ENCODE measurements around the gene SYNRG. TPM values are rescaled to one million over a fixed set of nuclear protein-coding genes. Genes with fewer than 3 reads are reported as not detected.

Gene SYNRG
- total and polyA plus RNA-seq, 2 of the 13 experiments (the other 11 are each of a cell fraction or from before 2014, with no cell fraction given), result 7.3 to 8.7 TPM

DNA sequence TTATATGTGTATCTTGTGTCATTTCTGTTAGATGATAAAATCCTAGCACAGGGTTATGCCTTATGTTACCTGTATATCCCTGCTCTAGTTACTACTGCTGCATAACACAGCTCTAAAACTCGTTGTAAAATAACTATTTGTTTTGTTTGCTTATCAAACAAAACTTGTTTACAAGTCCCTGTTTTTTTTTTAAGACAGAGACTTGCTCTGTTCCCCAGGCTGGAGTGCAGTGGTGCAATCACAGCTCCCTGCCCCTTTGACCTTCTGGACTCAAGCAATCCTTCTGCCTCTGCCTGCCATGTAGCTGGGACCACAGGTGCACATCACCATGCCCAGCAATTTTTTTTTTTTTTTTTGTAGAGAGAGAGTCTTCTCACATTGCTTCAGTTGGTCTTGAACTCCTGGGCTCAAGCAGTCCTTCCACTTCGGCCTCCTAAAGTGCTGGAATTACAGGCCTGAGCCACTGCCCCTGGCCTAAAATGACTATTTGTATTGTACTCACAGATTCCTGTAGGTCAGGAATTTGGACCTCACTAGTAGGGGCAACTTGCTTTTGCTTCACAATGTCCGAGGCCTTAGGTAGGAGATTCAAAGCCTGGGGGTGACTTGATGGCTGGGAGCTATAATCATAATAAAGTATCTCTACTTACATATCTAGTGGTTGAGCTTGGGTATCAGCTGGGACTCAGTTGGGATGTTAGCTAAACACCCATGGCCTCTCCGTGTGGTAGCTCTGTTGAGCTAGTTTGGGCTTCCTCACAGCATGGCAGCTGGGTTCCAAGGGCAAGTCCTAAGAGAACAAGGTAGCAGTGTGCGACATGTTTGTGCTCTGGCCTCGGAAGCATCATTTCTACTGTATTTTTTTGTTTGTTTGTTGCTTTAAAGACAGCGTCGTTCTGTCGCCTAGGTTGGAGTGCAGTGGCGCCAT lies 106.9 kb downstream of the SYNRG start (continued):
- TF ChIP-seq, protein P1, sequence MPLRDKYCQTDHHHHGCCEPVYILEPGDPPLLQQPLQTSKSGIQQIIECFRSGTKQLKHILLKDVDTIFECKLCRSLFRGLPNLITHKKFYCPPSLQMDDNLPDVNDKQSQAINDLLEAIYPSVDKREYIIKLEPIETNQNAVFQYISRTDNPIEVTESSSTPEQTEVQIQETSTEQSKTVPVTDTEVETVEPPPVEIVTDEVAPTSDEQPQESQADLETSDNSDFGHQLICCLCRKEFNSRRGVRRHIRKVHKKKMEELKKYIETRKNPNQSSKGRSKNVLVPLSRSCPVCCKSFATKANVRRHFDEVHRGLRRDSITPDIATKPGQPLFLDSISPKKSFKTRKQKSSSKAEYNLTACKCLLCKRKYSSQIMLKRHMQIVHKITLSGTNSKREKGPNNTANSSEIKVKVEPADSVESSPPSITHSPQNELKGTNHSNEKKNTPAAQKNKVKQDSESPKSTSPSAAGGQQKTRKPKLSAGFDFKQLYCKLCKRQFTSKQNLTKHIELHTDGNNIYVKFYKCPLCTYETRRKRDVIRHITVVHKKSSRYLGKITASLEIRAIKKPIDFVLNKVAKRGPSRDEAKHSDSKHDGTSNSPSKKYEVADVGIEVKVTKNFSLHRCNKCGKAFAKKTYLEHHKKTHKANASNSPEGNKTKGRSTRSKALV (CRISPR knock-in tag; IDR thresholded peaks at IDR 0.05), result peak; percentile 36; the same call in 1 of the 2 replicates
- TF ChIP-seq POLR2A (IDR thresholded peaks at IDR 0.05; ENCODE audit: insufficient read depth in 1 of 2, low read depth in 2 of 2, low read length in 2 of 2) (0 out of 4 replicates have a peak, but pooled peaks of 1 of the 2 experiments have one; percentile 16), SAP130 (CRISPR knock-in tag; IDR thresholded peaks at IDR 0.05; ENCODE audit: low read depth) (peak; percentile 67), SOX13 (IDR thresholded peaks at IDR 0.05) (peak; percentile 60; the same call in 1 of the 2 replicates), SOX13 (CRISPR knock-in tag; conservative IDR thresholded peaks at IDR 0.05 in 1 of 2, IDR thresholded peaks at IDR 0.05 in 1 of 2) (peak in 1 of 2 experiments; percentile 73; a peak in 2 of 4 replicates), RXRB (CRISPR knock-in tag; IDR thresholded peaks at IDR 0.05; ENCODE audit: borderline replicate concordance) (peak; percentile 65; the same call in 1 of the 2 replicates), PLRG1 (conservative IDR thresholded peaks at IDR 0.05) (no peak), FOSL1 (CRISPR knock-in tag; IDR thresholded peaks at IDR 0.05; ENCODE audit: borderline replicate concordance) (no peak), SKI (IDR thresholded peaks at IDR 0.05; ENCODE audit: partially characterized antibody) (peak; percentile 62), ZNF251 (CRISPR knock-in tag; IDR thresholded peaks at IDR 0.05) (no peak), CHD4 (IDR thresholded peaks at IDR 0.05; ENCODE audit: borderline replicate concordance, low read length) (peak; percentile 66; the same call in 1 of the 2 replicates), SOX5 (CRISPR knock-in tag; IDR thresholded peaks at IDR 0.05; ENCODE audit: borderline replicate concordance) (peak; percentile 79)
- TF ChIP-seq, protein P2, sequence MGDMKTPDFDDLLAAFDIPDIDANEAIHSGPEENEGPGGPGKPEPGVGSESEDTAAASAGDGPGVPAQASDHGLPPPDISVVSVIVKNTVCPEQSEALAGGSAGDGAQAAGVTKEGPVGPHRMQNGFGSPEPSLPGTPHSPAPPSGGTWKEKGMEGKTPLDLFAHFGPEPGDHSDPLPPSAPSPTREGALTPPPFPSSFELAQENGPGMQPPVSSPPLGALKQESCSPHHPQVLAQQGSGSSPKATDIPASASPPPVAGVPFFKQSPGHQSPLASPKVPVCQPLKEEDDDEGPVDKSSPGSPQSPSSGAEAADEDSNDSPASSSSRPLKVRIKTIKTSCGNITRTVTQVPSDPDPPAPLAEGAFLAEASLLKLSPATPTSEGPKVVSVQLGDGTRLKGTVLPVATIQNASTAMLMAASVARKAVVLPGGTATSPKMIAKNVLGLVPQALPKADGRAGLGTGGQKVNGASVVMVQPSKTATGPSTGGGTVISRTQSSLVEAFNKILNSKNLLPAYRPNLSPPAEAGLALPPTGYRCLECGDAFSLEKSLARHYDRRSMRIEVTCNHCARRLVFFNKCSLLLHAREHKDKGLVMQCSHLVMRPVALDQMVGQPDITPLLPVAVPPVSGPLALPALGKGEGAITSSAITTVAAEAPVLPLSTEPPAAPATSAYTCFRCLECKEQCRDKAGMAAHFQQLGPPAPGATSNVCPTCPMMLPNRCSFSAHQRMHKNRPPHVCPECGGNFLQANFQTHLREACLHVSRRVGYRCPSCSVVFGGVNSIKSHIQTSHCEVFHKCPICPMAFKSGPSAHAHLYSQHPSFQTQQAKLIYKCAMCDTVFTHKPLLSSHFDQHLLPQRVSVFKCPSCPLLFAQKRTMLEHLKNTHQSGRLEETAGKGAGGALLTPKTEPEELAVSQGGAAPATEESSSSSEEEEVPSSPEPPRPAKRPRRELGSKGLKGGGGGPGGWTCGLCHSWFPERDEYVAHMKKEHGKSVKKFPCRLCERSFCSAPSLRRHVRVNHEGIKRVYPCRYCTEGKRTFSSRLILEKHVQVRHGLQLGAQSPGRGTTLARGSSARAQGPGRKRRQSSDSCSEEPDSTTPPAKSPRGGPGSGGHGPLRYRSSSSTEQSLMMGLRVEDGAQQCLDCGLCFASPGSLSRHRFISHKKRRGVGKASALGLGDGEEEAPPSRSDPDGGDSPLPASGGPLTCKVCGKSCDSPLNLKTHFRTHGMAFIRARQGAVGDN (CRISPR knock-in tag; IDR thresholded peaks at IDR 0.05), result peak; percentile 11; the same call in 1 of the 2 replicates
- TF ChIP-seq, protein P3, sequence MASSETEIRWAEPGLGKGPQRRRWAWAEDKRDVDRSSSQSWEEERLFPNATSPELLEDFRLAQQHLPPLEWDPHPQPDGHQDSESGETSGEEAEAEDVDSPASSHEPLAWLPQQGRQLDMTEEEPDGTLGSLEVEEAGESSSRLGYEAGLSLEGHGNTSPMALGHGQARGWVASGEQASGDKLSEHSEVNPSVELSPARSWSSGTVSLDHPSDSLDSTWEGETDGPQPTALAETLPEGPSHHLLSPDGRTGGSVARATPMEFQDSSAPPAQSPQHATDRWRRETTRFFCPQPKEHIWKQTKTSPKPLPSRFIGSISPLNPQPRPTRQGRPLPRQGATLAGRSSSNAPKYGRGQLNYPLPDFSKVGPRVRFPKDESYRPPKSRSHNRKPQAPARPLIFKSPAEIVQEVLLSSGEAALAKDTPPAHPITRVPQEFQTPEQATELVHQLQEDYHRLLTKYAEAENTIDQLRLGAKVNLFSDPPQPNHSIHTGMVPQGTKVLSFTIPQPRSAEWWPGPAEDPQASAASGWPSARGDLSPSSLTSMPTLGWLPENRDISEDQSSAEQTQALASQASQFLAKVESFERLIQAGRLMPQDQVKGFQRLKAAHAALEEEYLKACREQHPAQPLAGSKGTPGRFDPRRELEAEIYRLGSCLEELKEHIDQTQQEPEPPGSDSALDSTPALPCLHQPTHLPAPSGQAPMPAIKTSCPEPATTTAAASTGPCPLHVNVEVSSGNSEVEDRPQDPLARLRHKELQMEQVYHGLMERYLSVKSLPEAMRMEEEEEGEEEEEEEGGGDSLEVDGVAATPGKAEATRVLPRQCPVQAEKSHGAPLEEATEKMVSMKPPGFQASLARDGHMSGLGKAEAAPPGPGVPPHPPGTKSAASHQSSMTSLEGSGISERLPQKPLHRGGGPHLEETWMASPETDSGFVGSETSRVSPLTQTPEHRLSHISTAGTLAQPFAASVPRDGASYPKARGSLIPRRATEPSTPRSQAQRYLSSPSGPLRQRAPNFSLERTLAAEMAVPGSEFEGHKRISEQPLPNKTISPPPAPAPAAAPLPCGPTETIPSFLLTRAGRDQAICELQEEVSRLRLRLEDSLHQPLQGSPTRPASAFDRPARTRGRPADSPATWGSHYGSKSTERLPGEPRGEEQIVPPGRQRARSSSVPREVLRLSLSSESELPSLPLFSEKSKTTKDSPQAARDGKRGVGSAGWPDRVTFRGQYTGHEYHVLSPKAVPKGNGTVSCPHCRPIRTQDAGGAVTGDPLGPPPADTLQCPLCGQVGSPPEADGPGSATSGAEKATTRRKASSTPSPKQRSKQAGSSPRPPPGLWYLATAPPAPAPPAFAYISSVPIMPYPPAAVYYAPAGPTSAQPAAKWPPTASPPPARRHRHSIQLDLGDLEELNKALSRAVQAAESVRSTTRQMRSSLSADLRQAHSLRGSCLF (CRISPR knock-in tag; IDR thresholded peaks at IDR 0.05; ENCODE audit: borderline replicate concordance), result no peak
- TF ChIP-seq, protein P4, sequence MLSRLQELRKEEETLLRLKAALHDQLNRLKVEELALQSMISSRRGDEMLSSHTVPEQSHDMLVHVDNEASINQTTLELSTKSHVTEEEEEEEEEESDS (CRISPR knock-in tag; IDR thresholded peaks at IDR 0.05; ENCODE audit: borderline replicate concordance), result no peak
- TF ChIP-seq, protein P5, sequence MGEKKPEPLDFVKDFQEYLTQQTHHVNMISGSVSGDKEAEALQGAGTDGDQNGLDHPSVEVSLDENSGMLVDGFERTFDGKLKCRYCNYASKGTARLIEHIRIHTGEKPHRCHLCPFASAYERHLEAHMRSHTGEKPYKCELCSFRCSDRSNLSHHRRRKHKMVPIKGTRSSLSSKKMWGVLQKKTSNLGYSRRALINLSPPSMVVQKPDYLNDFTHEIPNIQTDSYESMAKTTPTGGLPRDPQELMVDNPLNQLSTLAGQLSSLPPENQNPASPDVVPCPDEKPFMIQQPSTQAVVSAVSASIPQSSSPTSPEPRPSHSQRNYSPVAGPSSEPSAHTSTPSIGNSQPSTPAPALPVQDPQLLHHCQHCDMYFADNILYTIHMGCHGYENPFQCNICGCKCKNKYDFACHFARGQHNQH (CRISPR knock-in tag; IDR thresholded peaks at IDR 0.05), result peak; percentile 61

Data from HepG2 (cell line).